Measurements from ENCODE around the gene PPP2R3A. TPM values are rescaled to one million over a fixed set of nuclear protein-coding genes. Genes with fewer than 3 reads are reported as not detected.

PPP2R3A gene
- total and polyA plus RNA-seq, 9 of the 15 experiments (the other 6 are each of a cell fraction or from before 2014, with no cell fraction given) = 0.10 to 0.50 (median 0.24) TPM

GRCh38 chr3:136173939-136174490 is 208.5 kb downstream of the PPP2R3A start:
- Histone ChIP-seq H3K27ac (ENCODE audit: extremely low read depth, low read depth, low read length) (no peak overlapping the region), H3K4me1 (replicated peaks in 1 of 2; ENCODE audit: control insufficient read depth in 2 of 2, insufficient read depth in 2 of 2, low read length in 2 of 2) (peaks cover 0 to 18% of the 10 kb centered on the region in 2 experiments; a peak in 4 of 5 replicates), H3K9me3 (replicated peaks; ENCODE audit: control insufficient read depth, insufficient read depth, low read depth, low read length) (no peaks in the 10 kb centered on the region), H3K9me1 (ENCODE audit: control insufficient read depth, insufficient read depth, low read length) (no peaks in the 10 kb centered on the region), H3K4me3 (no peak overlapping the region), H3K4me2 (ENCODE audit: insufficient read depth, low read length) (no peak overlapping the region), H3K27me3 (ENCODE audit: control insufficient read depth in 2 of 2, insufficient read depth in 2 of 2, low read length in 2 of 2) (no peaks in the 10 kb centered on the region), H3K36me3 (ENCODE audit: control insufficient read depth, insufficient read depth, low read length) (no peaks in the 10 kb centered on the region), H4K20me1 (replicated peaks; ENCODE audit: control insufficient read depth, insufficient read depth, low read length) (peaks cover 21% of the 10 kb centered on the region; the same call in 1 of the 2 replicates), H3K79me2 (ENCODE audit: control insufficient read depth, insufficient read depth, low read length) (peaks cover 97% of the 10 kb centered on the region), H2AFZ (ENCODE audit: low read depth, low read length) (no peak overlapping the region), H3K9ac (ENCODE audit: insufficient read depth in 1 of 2, low read depth in 2 of 2, low read length in 2 of 2) (no peak overlapping the region; a peak in 1 of 4 replicates)
- no peak for DNase-seq (ENCODE audit: extremely low read depth in 1 of 4, low spot score in 3 of 4)
- peak; percentile 15 for FAIRE-seq
- ATAC-seq = no peak
- TF ChIP-seq BHLHE40 (IDR thresholded peaks at IDR 0.05; ENCODE audit: low read length) = no peak
- TF ChIP-seq, protein P1, sequence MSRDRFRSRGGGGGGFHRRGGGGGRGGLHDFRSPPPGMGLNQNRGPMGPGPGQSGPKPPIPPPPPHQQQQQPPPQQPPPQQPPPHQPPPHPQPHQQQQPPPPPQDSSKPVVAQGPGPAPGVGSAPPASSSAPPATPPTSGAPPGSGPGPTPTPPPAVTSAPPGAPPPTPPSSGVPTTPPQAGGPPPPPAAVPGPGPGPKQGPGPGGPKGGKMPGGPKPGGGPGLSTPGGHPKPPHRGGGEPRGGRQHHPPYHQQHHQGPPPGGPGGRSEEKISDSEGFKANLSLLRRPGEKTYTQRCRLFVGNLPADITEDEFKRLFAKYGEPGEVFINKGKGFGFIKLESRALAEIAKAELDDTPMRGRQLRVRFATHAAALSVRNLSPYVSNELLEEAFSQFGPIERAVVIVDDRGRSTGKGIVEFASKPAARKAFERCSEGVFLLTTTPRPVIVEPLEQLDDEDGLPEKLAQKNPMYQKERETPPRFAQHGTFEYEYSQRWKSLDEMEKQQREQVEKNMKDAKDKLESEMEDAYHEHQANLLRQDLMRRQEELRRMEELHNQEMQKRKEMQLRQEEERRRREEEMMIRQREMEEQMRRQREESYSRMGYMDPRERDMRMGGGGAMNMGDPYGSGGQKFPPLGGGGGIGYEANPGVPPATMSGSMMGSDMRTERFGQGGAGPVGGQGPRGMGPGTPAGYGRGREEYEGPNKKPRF (IDR thresholded peaks at IDR 0.05; ENCODE audit: low read depth, low read length) = no peak
- TF ChIP-seq, protein P2, sequence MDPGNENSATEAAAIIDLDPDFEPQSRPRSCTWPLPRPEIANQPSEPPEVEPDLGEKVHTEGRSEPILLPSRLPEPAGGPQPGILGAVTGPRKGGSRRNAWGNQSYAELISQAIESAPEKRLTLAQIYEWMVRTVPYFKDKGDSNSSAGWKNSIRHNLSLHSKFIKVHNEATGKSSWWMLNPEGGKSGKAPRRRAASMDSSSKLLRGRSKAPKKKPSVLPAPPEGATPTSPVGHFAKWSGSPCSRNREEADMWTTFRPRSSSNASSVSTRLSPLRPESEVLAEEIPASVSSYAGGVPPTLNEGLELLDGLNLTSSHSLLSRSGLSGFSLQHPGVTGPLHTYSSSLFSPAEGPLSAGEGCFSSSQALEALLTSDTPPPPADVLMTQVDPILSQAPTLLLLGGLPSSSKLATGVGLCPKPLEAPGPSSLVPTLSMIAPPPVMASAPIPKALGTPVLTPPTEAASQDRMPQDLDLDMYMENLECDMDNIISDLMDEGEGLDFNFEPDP (CRISPR knock-in tag; IDR thresholded peaks at IDR 0.05) = no peak
- TF ChIP-seq, protein P3, sequence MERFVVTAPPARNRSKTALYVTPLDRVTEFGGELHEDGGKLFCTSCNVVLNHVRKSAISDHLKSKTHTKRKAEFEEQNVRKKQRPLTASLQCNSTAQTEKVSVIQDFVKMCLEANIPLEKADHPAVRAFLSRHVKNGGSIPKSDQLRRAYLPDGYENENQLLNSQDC (CRISPR knock-in tag; IDR thresholded peaks at IDR 0.05) = no peak
- no peak for TF ChIP-seq NUFIP1 (IDR thresholded peaks at IDR 0.05; ENCODE audit: partially characterized antibody)
- TF ChIP-seq ZNF316 (IDR thresholded peaks at IDR 0.05) = no peak
- no peak for TF ChIP-seq ZFX (CRISPR knock-in tag; IDR thresholded peaks at IDR 0.05)
- no peak for TF ChIP-seq ZNF121 (CRISPR knock-in tag; conservative IDR thresholded peaks at IDR 0.05)
- TF ChIP-seq ZNF830 (CRISPR knock-in tag; IDR thresholded peaks at IDR 0.05) = no peak
- TF ChIP-seq SP2 (IDR thresholded peaks at IDR 0.05; ENCODE audit: extremely low read depth, low read depth, low read length, poor library complexity, severe bottlenecking) = no peak
- TF ChIP-seq EP300 (IDR thresholded peaks at IDR 0.05; ENCODE audit: low read length) = no peak
- TF ChIP-seq HEY1 (CRISPR knock-in tag; IDR thresholded peaks at IDR 0.05; ENCODE audit: borderline replicate concordance) = no peak
- no peak for TF ChIP-seq ATF2 (CRISPR knock-in tag; IDR thresholded peaks at IDR 0.05)
- intact Hi-C loops (cut with micrococcal nuclease) (no loop called here), in situ Hi-C loops (cut with MboI) (no loop called here)
- POLR2A ChIA-PET = no interaction called here
- CTCF ChIA-PET (ENCODE audit: low intra/inter-chr PET ratio) = no interaction called here
- BruUV-seq (replicated peaks) = no TSS peak

Data from K562 (cell line).